Measurements from ENCODE around the gene FGF14. TPM values are rescaled to one million over a fixed set of nuclear protein-coding genes. Genes with fewer than 3 reads are reported as not detected.
A peak's percentile ranks its signal among the peaks of the same experiment; 100 is the strongest.

FGF14 gene
- polyA plus RNA-seq, 2 donors = 0.04 to 0.29 TPM

DNA sequence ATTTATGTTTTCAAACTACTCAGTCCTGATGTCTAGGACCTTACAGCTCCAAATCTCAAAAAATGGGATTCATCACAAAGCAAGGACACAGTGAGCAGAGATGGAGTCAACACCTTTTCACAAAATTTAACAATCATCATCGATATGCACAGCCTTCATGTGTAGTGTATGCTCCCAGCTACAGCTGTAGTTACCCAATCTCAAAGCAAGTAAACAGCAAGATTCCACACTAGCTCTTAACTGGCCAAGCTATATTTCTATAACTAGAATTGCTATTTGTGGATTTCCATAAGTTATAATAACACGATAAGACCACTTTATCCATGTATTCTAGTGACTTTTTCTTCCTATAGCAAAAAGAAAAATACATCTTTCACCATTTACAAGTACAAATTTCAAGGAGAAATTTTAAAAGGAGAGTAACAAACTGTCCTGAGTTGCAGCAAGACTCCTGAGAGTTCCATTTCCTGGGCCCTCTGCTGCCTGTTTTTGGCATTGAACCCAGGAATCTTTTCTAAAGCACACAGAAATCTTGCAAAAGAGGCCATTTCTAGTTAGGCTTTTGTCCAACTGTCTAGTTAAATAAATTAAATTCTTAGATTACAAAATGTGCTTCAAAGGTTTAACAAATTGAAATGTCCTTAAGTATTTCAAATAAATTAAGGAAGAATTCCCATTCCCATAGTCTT, 460.6 kb downstream of the FGF14 start:
- WGBS, 2 donors = 56 to 60% methylated on average over 2 of the region's 2 CpGs
- no peaks in the 10 kb centered on the region for H3K36me3 ChIP-seq (ENCODE audit: control insufficient read depth in 2 of 2, insufficient read depth in 2 of 2, low read length in 1 of 2)
- no peaks in the 10 kb centered on the region for H3K4me1 ChIP-seq (ENCODE audit: control insufficient read depth in 2 of 2, insufficient read depth in 2 of 2, low read length in 1 of 2)
- no peaks in the 10 kb centered on the region for H3K9me3 ChIP-seq (ENCODE audit: control insufficient read depth in 2 of 2, insufficient read depth in 1 of 2, low read depth in 1 of 2, low read length in 1 of 2)
- no peaks in the 10 kb centered on the region for H3K27me3 ChIP-seq (ENCODE audit: control insufficient read depth in 1 of 2, insufficient read depth in 2 of 2, low read length in 2 of 2)
- H3K4me3 ChIP-seq (ENCODE audit: low read depth in 1 of 2, low read length in 2 of 2) = no peak overlapping the region
- no peak overlapping the region for H3K27ac ChIP-seq (ENCODE audit: low read depth in 2 of 2, low read length in 1 of 2)

DNA sequence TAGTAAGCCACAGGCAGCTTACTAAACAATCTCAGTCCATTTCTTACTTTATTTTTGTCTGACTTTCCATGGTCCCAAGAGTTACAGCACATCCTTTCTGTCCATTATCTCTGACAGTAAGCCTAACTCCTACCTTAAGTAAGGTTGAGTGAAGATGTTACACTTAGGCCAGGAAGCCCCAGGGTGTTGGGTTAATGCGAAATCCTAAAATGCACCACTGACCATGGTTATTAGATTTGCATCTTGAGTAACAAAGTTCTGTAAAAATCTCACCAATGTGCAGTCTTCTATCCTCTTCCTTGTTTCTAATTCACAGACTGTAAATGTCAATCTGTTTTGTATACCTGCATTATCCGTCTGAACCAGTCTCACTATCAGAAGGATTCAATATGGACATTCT, 462.5 kb downstream of the FGF14 start:
- Histone ChIP-seq H3K27ac (ENCODE audit: low read depth in 2 of 2, low read length in 1 of 2) (no peak overlapping the region), H3K4me3 (ENCODE audit: low read depth in 1 of 2, low read length in 2 of 2) (no peak overlapping the region), H3K9me3 (ENCODE audit: control insufficient read depth in 2 of 2, insufficient read depth in 1 of 2, low read depth in 1 of 2, low read length in 1 of 2) (no peaks in the 10 kb centered on the region), H3K27me3 (ENCODE audit: control insufficient read depth in 1 of 2, insufficient read depth in 2 of 2, low read length in 2 of 2) (no peaks in the 10 kb centered on the region), H3K36me3 (ENCODE audit: control insufficient read depth in 2 of 2, insufficient read depth in 2 of 2, low read length in 1 of 2) (no peaks in the 10 kb centered on the region), H3K4me1 (ENCODE audit: control insufficient read depth in 2 of 2, insufficient read depth in 2 of 2, low read length in 1 of 2) (no peaks in the 10 kb centered on the region)
- 43 to 71% methylated on average over 2 of the region's 2 CpGs for WGBS, 2 donors

DNA sequence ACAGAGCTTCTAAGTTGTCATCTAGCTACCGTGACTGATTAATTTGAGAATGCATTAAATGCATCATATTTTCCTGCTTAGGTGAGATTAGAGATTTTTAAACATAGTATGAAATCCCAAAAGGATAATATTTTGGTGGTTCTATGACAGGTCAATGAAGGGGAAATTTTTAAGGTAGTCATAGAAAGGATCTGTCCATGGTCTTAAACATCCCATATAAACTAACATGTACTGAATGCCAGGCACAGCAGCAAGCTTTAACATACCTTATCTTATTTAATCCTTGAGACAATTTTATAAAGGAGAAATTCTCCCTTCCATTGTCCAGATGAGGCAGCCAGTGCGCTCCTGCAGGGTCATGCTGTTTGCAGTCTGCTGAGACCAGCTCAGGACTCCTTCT, 466.0 kb downstream of the FGF14 start:
- no peak overlapping the region for H3K27ac ChIP-seq (ENCODE audit: low read depth in 2 of 2, low read length in 1 of 2)
- 80 to 96% methylated on average over 2 of the region's 2 CpGs for WGBS, 2 donors
- H3K36me3 ChIP-seq (ENCODE audit: control insufficient read depth in 2 of 2, insufficient read depth in 2 of 2, low read length in 1 of 2) = no peaks in the 10 kb centered on the region
- no peaks in the 10 kb centered on the region for H3K9me3 ChIP-seq (ENCODE audit: control insufficient read depth in 2 of 2, insufficient read depth in 1 of 2, low read depth in 1 of 2, low read length in 1 of 2)
- H3K4me3 ChIP-seq (ENCODE audit: low read depth in 1 of 2, low read length in 2 of 2) = no peak overlapping the region
- H3K4me1 ChIP-seq (ENCODE audit: control insufficient read depth in 2 of 2, insufficient read depth in 2 of 2, low read length in 1 of 2) = no peaks in the 10 kb centered on the region
- no peaks in the 10 kb centered on the region for H3K27me3 ChIP-seq (ENCODE audit: control insufficient read depth in 1 of 2, insufficient read depth in 2 of 2, low read length in 2 of 2)

DNA sequence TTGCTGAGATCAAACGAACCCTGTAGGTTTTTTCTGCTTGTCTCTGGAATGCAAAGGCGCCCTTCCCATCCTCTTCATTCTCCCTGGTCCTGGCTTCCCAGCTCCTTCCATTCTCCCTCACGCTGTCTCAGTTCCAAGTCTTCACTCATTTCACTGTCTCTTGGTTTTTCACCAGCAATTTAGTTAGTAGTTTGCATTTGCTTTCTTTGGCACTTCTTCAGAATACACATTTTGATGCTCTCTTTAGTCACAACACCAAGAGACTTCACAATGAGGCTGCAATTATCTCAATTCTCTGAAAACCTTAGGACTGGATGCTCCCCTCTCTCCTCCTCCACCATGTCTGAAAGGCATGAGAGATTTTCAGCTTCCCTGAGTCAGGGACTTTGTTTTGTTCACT, 470.7 kb downstream of the FGF14 start:
- 57 to 67% methylated on average over 3 of the region's 3 CpGs for WGBS, 2 donors
- Histone ChIP-seq H3K4me3 (ENCODE audit: low read depth in 1 of 2, low read length in 2 of 2) (no peak overlapping the region), H3K27me3 (ENCODE audit: control insufficient read depth in 1 of 2, insufficient read depth in 2 of 2, low read length in 2 of 2) (no peaks in the 10 kb centered on the region), H3K27ac (ENCODE audit: low read depth in 2 of 2, low read length in 1 of 2) (no peak overlapping the region), H3K9me3 (ENCODE audit: control insufficient read depth in 2 of 2, insufficient read depth in 1 of 2, low read depth in 1 of 2, low read length in 1 of 2) (no peaks in the 10 kb centered on the region), H3K36me3 (ENCODE audit: control insufficient read depth in 2 of 2, insufficient read depth in 2 of 2, low read length in 1 of 2) (no peaks in the 10 kb centered on the region), H3K4me1 (ENCODE audit: control insufficient read depth in 2 of 2, insufficient read depth in 2 of 2, low read length in 1 of 2) (no peaks in the 10 kb centered on the region)

DNA sequence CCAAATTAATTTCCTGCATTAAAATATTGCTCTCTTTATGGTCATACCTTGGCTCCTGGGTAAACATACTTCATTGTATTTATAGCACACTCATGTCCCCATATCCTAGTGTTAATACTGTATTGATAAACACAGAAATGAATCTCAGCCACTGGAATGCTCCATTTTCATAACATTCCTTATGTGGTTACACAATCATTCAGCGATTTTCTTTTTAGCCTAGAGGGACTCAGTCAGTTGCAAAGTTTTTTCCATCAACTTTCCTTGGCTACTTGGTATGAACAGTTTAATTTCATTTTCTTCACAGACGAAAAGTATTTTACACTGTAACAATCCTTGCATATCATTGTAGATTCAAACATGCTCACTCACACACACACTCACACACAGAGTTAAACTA, 471.5 kb downstream of the FGF14 start:
- H3K27ac ChIP-seq (ENCODE audit: low read depth in 2 of 2, low read length in 1 of 2) = no peak overlapping the region
- H3K4me3 ChIP-seq (ENCODE audit: low read depth in 1 of 2, low read length in 2 of 2) = no peak overlapping the region
- no peaks in the 10 kb centered on the region for H3K4me1 ChIP-seq (ENCODE audit: control insufficient read depth in 2 of 2, insufficient read depth in 2 of 2, low read length in 1 of 2)
- no peaks in the 10 kb centered on the region for H3K36me3 ChIP-seq (ENCODE audit: control insufficient read depth in 2 of 2, insufficient read depth in 2 of 2, low read length in 1 of 2)
- H3K27me3 ChIP-seq (ENCODE audit: control insufficient read depth in 1 of 2, insufficient read depth in 2 of 2, low read length in 2 of 2) = no peaks in the 10 kb centered on the region
- H3K9me3 ChIP-seq (ENCODE audit: control insufficient read depth in 2 of 2, insufficient read depth in 1 of 2, low read depth in 1 of 2, low read length in 1 of 2) = no peaks in the 10 kb centered on the region
- WGBS, 2 donors = 57 to 61% methylated on average over 2 of the region's 2 CpGs

DNA sequence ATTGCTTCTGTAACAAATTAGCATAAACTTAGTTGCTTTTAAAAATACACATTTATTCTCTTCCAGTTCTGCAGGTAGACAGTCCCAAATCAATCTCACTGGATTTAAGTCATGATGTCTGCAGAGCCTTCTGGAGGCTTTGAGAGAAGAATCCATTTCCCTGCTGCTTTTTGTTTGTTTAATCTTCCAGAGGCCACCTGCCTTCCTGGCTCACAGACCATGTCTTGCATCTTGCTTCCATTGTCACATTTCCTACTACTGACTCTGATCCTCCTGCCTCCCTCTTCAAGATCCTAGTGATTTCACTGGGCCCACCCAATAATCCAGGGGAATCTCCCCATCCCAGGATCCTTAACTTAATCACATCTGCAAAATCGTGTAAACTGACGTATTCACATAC, 476.1 kb downstream of the FGF14 start:
- Histone ChIP-seq H3K9me3 (ENCODE audit: control insufficient read depth in 2 of 2, insufficient read depth in 1 of 2, low read depth in 1 of 2, low read length in 1 of 2) (no peaks in the 10 kb centered on the region), H3K27me3 (ENCODE audit: control insufficient read depth in 1 of 2, insufficient read depth in 2 of 2, low read length in 2 of 2) (peaks cover 0 to 2% of the 10 kb centered on the region in 2 donors), H3K27ac (ENCODE audit: low read depth in 2 of 2, low read length in 1 of 2) (no peak overlapping the region), H3K4me1 (ENCODE audit: control insufficient read depth in 2 of 2, insufficient read depth in 2 of 2, low read length in 1 of 2) (no peaks in the 10 kb centered on the region), H3K4me3 (ENCODE audit: low read depth in 1 of 2, low read length in 2 of 2) (no peak overlapping the region), H3K36me3 (ENCODE audit: control insufficient read depth in 2 of 2, insufficient read depth in 2 of 2, low read length in 1 of 2) (no peaks in the 10 kb centered on the region)
- 66 to 73% methylated on average over 2 of the region's 2 CpGs for WGBS, 2 donors

DNA sequence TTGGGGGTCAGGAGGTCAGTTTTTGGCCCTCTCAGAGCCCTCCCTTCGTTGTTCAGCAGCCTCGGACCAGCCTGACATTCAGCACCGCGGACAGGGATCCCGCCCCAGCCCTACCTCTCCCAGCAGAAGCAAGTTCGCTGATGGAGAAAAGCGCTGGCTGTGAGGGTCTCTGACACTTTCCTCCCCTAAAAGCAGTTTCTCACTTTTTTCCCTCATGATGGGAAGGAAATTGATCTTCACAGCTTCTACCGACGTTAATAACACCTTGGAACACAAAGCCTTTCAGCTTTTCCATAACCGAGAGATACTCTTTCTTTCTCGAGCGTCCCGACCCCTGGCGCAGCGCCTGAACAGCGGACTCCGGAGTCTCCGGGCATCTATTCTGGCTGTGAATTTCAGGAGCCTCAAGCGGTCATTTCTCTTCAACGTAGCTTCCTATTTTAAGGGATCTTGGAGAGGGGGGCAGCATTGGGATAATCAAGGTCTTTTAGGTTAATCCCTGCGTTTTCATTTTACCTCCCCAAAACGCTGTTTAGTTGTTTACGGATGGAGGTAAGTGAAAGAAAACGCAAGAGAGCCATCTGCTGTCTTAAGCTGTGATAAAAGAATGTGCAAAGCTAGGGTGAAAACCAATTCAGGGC, 482.2 kb downstream of the FGF14 start:
- WGBS, 2 donors = 7 to 9% methylated on average over 24 of the region's 24 CpGs
- Histone ChIP-seq H3K9me3 (ENCODE audit: control insufficient read depth in 2 of 2, insufficient read depth in 1 of 2, low read depth in 1 of 2, low read length in 1 of 2) (no peaks in the 10 kb centered on the region), H3K4me1 (ENCODE audit: control insufficient read depth in 2 of 2, insufficient read depth in 2 of 2, low read length in 1 of 2) (peaks cover 0 to 4% of the 10 kb centered on the region in 2 donors), H3K36me3 (ENCODE audit: control insufficient read depth in 2 of 2, insufficient read depth in 2 of 2, low read length in 1 of 2) (no peaks in the 10 kb centered on the region), H3K4me3 (ENCODE audit: low read depth in 1 of 2, low read length in 2 of 2) (no peak overlapping the region), H3K27ac (ENCODE audit: low read depth in 2 of 2, low read length in 1 of 2) (no peak overlapping the region), H3K27me3 (ENCODE audit: control insufficient read depth in 1 of 2, insufficient read depth in 2 of 2, low read length in 2 of 2) (peaks cover 6 to 11% of the 10 kb centered on the region in 2 donors)

DNA sequence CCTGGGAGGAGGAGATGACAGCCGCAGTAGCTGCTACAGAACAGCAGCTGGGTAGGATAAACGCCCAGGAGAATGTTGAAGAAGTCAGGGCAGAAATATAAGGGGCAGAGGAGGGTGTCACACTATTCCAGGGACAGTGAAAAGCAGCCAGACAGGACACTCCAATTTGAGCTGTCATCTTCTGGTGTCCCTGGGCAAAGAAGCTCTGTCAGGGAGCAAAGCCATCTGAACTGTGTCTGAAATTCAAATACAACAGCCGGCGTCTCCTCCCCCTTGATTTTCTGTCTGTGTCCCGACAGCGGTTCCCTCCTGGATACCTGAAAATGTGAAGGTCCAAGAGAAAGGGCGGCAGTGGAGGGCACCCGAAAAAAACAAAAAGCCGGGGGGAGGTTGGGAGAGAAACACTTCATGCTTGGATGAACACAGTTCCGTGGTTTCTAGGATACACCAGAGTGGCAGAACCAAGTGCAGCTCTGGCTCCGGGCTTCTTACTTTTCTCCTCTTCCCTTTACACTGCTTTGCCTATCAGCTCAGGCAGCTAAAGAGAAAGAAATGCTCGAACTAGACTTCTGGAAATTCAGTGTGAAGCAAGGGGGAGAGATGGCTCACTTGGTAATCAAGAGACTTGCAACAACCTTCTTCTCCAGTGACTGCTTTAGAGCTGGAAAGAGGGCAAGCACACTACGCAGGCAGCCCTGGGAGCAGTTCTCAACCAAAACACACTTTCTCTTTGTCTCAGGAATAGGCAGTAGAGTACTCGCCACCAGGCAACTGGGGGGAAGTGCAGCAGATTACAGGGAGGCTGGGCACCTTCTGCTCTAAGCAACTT, 483.8 kb downstream of the FGF14 start:
- Histone ChIP-seq H3K36me3 (ENCODE audit: control insufficient read depth in 2 of 2, insufficient read depth in 2 of 2, low read length in 1 of 2) (no peaks in the 10 kb centered on the region), H3K27ac (ENCODE audit: low read depth in 2 of 2, low read length in 1 of 2) (no peak overlapping the region), H3K9me3 (ENCODE audit: control insufficient read depth in 2 of 2, insufficient read depth in 1 of 2, low read depth in 1 of 2, low read length in 1 of 2) (no peaks in the 10 kb centered on the region), H3K27me3 (ENCODE audit: control insufficient read depth in 1 of 2, insufficient read depth in 2 of 2, low read length in 2 of 2) (peaks cover 6 to 11% of the 10 kb centered on the region in 2 donors), H3K4me3 (ENCODE audit: low read depth in 1 of 2, low read length in 2 of 2) (no peak overlapping the region), H3K4me1 (ENCODE audit: control insufficient read depth in 2 of 2, insufficient read depth in 2 of 2, low read length in 1 of 2) (peaks cover 0 to 4% of the 10 kb centered on the region in 2 donors)
- 15 to 22% methylated on average over 14 of the region's 14 CpGs for WGBS, 2 donors

DNA sequence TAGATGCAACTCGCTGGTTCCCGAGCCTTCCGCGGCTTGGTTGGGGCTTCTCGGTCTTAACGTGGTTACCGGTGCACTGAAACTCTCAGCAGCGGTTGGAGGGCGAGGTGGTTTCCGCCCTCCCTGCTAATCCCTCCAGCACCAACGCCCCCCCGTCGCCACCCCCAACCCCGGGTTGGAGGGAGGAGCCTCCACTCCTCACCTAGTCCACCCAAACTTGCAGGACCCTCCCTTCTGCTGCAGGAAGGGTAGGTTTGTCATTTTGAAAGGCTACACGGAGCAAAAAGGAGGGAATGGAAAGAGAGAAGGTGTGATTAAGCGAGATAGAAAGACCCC, 484.4 kb downstream of the FGF14 start:
- Histone ChIP-seq H3K27ac (ENCODE audit: low read depth in 2 of 2, low read length in 1 of 2) (no peak overlapping the region), H3K36me3 (ENCODE audit: control insufficient read depth in 2 of 2, insufficient read depth in 2 of 2, low read length in 1 of 2) (no peaks in the 10 kb centered on the region), H3K9me3 (ENCODE audit: control insufficient read depth in 2 of 2, insufficient read depth in 1 of 2, low read depth in 1 of 2, low read length in 1 of 2) (no peaks in the 10 kb centered on the region), H3K27me3 (ENCODE audit: control insufficient read depth in 1 of 2, insufficient read depth in 2 of 2, low read length in 2 of 2) (peaks cover 6 to 11% of the 10 kb centered on the region in 2 donors), H3K4me3 (ENCODE audit: low read depth in 1 of 2, low read length in 2 of 2) (peak overlapping the region in 1 of 2 donors; percentile 32), H3K4me1 (ENCODE audit: control insufficient read depth in 2 of 2, insufficient read depth in 2 of 2, low read length in 1 of 2) (peaks cover 0 to 4% of the 10 kb centered on the region in 2 donors)
- 4% methylated on average over 16 of the region's 16 CpGs for WGBS, 2 donors
